SH-SY5Y (cell line): ENCODE data around the gene UBE4B.

Experiments used
- GATA2 ChIP-seq: IDR thresholded peaks from 2 replicates; pipeline ENCODE4 v1.6.1; 2011; ENCODE audit warnings: mild to moderate bottlenecking, low read depth, low read length
- GATA3 ChIP-seq: IDR thresholded peaks from 2 replicates; pipeline ENCODE4 v1.6.1; 2011; ENCODE audit warnings: low read depth, mild to moderate bottlenecking, low read length, moderate library complexity

UBE4B gene

DNA sequence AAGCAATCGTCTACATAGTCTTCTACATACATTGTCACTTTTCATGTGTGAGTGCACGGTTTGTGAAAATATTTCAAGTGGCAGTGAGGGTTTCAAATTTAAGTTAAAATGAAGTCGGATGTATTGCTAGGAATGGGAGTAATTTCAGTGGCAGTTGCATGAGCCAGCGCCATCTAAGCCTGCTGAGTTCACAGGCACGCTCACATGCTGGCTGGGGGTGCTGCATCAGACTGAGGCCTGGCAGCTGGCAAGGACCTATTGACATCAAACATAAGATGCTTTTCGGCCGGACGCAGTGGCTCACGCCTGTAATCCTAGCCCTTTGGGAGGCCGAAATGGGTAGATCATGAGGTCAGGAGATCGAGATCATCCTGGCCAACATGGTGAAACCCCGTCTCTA lies 80.7 kb downstream of the UBE4B start:
- TF ChIP-seq GATA3: no peak
- no peak for TF ChIP-seq GATA2

- TF ChIP-seq GATA3 (no peak), GATA2 (no peak)
Measured at GRCh38 chr1:10114746-10115145, 82.0 kb downstream of the UBE4B start.

GRCh38 chr1:10117132-10117531 lies 84.4 kb downstream of the UBE4B start:
- TF ChIP-seq GATA2 (no peak), GATA3 (no peak)

DNA sequence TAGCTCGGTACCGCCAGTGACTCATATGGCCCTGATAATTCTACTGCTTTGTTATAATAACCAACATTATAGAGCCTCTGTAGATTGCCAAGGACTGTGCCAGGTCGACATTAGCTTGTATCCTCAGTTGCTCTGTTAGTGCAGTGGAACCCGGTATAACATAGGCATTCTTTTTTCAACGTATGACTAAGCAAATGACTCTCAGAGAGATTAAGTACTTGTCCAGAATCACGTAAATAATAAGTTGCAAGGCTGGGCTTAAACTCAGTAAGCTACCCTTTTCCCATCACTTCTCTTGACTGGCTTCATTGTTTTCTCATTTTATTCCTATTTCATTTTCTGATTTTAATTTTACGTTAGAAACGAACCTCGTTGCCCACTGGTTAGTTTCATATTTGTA lies 85.1 kb downstream of the UBE4B start:
- no peak for TF ChIP-seq GATA3
- no peak for TF ChIP-seq GATA2

GRCh38 chr1:10121688-10122087 lies 88.9 kb downstream of the UBE4B start:
- TF ChIP-seq GATA2 (no peak), GATA3 (no peak)

GRCh38 chr1:10122926-10123325 lies 90.2 kb downstream of the UBE4B start:
- TF ChIP-seq GATA3: no peak
- no peak for TF ChIP-seq GATA2

GRCh38 chr1:10128101-10128765 lies 95.5 kb downstream of the UBE4B start:
- TF ChIP-seq GATA3: no peak
- TF ChIP-seq GATA2: no peak

- no peak for TF ChIP-seq GATA3
Measured at GRCh38 chr1:10132316-10132715, 99.6 kb downstream of the UBE4B start.

DNA sequence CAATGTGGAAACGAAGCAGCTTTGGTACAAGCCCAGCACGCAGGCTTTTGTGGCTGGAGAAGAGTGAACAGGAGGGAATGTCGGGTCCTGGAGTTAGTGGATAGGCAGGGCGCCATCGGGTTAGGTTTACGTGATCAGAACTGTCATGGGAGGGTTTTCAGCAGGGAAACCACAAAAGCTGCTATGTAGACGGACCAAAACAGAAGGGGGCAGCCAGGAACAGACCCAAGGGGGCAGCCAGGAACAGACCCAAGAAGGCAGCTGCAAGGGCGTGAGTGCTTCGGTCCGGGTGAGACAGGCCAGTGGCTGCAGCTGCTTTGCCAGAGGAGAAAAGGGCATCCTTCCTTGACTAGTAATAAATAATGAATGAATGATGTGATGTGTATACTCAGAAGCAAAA lies 100.1 kb downstream of the UBE4B start:
- TF ChIP-seq GATA3 (no peak), GATA2 (no peak)

- TF ChIP-seq GATA3: no peak
- TF ChIP-seq GATA2: no peak
Measured at GRCh38 chr1:10140981-10141380, 108.2 kb downstream of the UBE4B start.

GRCh38 chr1:10143961-10144485 lies 111.3 kb downstream of the UBE4B start:
- TF ChIP-seq GATA3: no peak
- no peak for TF ChIP-seq GATA2

DNA sequence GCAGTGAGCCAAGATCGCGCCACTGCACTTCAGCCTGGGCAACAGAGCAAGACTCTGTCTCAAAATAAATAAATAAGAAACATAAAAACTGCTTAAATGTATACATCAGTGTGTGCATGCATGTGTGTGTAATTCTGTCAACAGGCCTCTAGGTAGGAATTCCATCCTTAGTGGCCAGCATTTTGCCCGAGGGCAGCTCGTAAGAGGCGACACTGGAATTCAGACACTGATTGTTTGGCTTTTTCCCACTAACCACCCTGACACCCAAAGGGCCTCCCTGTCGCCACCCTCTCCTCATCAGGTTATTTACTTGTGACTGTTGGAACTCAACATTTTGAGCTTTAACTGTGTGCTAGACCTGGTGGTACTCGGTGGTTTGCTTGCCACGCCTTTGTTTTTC lies 113.6 kb downstream of the UBE4B start:
- TF ChIP-seq GATA2 (no peak), GATA3 (no peak)

DNA sequence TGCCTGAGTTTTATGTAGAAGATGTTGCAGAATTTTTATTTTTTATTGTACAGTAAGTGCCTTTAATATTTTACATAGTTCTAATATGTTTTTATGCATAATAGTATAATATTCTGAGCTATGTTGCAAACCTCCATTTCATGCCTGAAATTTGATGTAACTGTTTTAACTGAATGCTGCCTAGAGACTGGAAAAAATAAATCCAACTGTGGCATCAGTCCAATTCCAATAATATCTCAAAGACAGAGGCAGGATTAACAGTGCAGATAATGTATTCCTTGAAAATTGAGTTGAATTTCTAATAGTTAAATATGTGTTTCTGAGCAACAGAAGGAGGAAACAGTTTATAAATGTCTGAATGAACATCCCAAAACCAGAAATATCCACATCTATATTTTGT lies 116.5 kb downstream of the UBE4B start:
- TF ChIP-seq GATA3: no peak
- no peak for TF ChIP-seq GATA2

GRCh38 chr1:10152709-10153284 lies 120.0 kb downstream of the UBE4B start:
- TF ChIP-seq GATA3: no peak
- no peak for TF ChIP-seq GATA2

GRCh38 chr1:10155087-10155712 lies 122.4 kb downstream of the UBE4B start:
- TF ChIP-seq GATA2 (no peak), GATA3 (no peak)
